MM.1S (cell line): ENCODE data around the gene SLC22A13.

Source experiments
- DNase-seq: peaks from one replicate; pipeline ENCODE4 v3.0.0-alpha.2; 2015
- H2AFZ ChIP-seq: fragments of 300-600 bp; sonication (generic); 2 replicates; pipeline ENCODE4 v1.6.0; 2016; ENCODE audit warnings: antibody characterized with exemption, low read length
- H3F3A ChIP-seq: fragments of 300-600 bp; sonication (generic); 2 replicates; pipeline ENCODE4 v1.6.1; 2016; ENCODE audit warnings: mild to moderate bottlenecking, antibody characterized with exemption, low read length, moderate library complexity, mixed read lengths; ENCODE audit not compliant: insufficient read depth
- H3K27ac ChIP-seq: fragments of 300-600 bp; sonication (generic); 2 replicates; pipeline ENCODE4 v1.5.1; 2016; ENCODE audit warnings: mild to moderate bottlenecking, low read length
- H3K27me3 ChIP-seq: fragments of 300-600 bp; sonication (generic); replicated peaks from 2 replicates; pipeline ENCODE4 v1.6.0; 2016; ENCODE audit warnings: low read length; ENCODE audit not compliant: insufficient read depth
- H3K36me3 ChIP-seq: fragments of 300-600 bp; sonication (generic); replicated peaks from 2 replicates; pipeline ENCODE4 v1.6.1; 2016; ENCODE audit warnings: mild to moderate bottlenecking, low read length, mixed read lengths; ENCODE audit not compliant: insufficient read depth
- H3K4me1 ChIP-seq: fragments of 300-600 bp; sonication (generic); 2 replicates; pipeline ENCODE4 v1.6.1; 2016; ENCODE audit warnings: low read length, mixed read lengths
- H3K4me2 ChIP-seq: fragments of 300-600 bp; sonication (generic); 2 replicates; pipeline ENCODE4 v1.6.0; 2016; ENCODE audit warnings: low read depth, low read length
- H3K4me3 ChIP-seq: fragments of 300-600 bp; sonication (generic); 2 replicates; pipeline ENCODE4 v1.5.1; 2016; ENCODE audit warnings: low read length, mixed read lengths
- H3K79me2 ChIP-seq: fragments of 300-600 bp; sonication (generic); 2 replicates; pipeline ENCODE4 v1.6.1; 2016; ENCODE audit warnings: mixed run types, low read length, mixed read lengths
- H3K9ac ChIP-seq: fragments of 300-600 bp; sonication (generic); 2 replicates; pipeline ENCODE4 v1.6.1; 2016; ENCODE audit warnings: low read length, mixed read lengths
- H3K9me2 ChIP-seq: fragments of 300-600 bp; sonication (generic); replicated peaks from 2 replicates; pipeline ENCODE4 v1.6.1; 2016; ENCODE audit warnings: mild to moderate bottlenecking, low read length, mixed read lengths; ENCODE audit not compliant: insufficient read depth
- H3K9me3 ChIP-seq: fragments of 300-600 bp; sonication (generic); replicated peaks from 2 replicates; pipeline ENCODE4 v1.6.1; 2016; ENCODE audit warnings: mild to moderate bottlenecking, low read length, mixed read lengths; ENCODE audit not compliant: insufficient read depth
- H4K20me1 ChIP-seq: fragments of 300-600 bp; sonication (generic); 2 replicates; pipeline ENCODE4 v1.6.1; 2016; ENCODE audit warnings: mild to moderate bottlenecking, low read length, moderate library complexity, mixed read lengths; ENCODE audit not compliant: insufficient read depth
- CTCF ChIP-seq: fragments of 300-600 bp; sonication (generic); IDR thresholded peaks from 2 replicates; pipeline ENCODE4 v1.5.1; 2016; ENCODE audit warnings: antibody characterized with exemption, low read length, mixed read lengths
- EZH2 ChIP-seq: fragments of 300-600 bp; sonication (generic); optimal IDR thresholded peaks from 2 replicates; pipeline ENCODE3; 2017; ENCODE audit warnings: low read depth, mild to moderate bottlenecking, antibody characterized with exemption, low read length, mixed read lengths
- EZH2phosphoT487 ChIP-seq: fragments of 300-600 bp; sonication (generic); IDR thresholded peaks from 2 replicates; pipeline ENCODE4 v1.6.1; 2018; ENCODE audit warnings: antibody characterized with exemption, low read length

The SLC22A13 gene, protein sequence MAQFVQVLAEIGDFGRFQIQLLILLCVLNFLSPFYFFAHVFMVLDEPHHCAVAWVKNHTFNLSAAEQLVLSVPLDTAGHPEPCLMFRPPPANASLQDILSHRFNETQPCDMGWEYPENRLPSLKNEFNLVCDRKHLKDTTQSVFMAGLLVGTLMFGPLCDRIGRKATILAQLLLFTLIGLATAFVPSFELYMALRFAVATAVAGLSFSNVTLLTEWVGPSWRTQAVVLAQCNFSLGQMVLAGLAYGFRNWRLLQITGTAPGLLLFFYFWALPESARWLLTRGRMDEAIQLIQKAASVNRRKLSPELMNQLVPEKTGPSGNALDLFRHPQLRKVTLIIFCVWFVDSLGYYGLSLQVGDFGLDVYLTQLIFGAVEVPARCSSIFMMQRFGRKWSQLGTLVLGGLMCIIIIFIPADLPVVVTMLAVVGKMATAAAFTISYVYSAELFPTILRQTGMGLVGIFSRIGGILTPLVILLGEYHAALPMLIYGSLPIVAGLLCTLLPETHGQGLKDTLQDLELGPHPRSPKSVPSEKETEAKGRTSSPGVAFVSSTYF

DNA sequence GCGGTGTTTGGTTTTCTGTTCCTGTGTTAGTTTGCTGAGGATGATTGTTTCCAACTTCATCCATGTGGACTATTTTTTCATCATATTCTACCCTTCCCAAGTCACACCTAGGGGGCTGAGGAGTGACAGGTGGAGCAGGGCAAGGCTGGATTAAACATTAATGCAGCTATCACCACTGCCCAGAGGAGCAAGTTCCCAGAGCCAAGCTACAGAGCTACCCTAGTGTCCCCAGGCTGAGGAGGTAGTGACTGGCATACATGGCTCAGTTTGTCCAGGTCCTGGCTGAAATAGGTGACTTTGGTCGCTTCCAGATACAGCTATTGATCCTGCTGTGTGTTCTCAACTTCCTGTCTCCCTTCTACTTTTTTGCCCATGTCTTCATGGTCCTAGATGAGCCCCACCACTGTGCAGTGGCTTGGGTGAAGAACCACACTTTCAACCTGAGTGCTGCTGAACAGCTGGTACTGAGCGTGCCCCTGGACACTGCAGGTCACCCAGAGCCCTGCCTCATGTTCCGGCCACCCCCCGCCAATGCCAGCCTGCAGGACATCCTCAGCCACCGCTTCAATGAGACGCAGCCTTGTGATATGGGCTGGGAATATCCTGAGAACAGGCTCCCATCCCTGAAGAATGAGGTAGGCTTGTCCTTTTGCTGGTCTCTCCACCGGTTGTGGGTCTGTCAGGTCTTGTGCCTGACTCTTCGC is at the start of gene SLC22A13:
SLC22A13 (plus strand) TSS at position 209 of the 704 bp plus-strand sequence; CDS start at position 258, 49 bp downstream.
- no peak within 1 kb of the TSS for H3K4me2 ChIP-seq
- H3K27me3 ChIP-seq, result no peaks in the 10 kb centered on the region
- H3F3A ChIP-seq, result no peaks in the 10 kb centered on the region
- no peak within 1 kb of the TSS for H3K4me3 ChIP-seq
- no peaks in the 10 kb centered on the region for H3K4me1 ChIP-seq
- DNase-seq, result no peak
- H2AFZ ChIP-seq, result no peak within 1 kb of the TSS
- TF ChIP-seq EZH2, result no peak
- no peak for TF ChIP-seq CTCF
- TF ChIP-seq EZH2phosphoT487, result no peak
- H3K9me2 ChIP-seq, result no peaks in the 10 kb centered on the region
- no peaks in the 10 kb centered on the region for H3K36me3 ChIP-seq
- no peaks in the 10 kb centered on the region for H3K9me3 ChIP-seq
- H3K27ac ChIP-seq, result no peak within 1 kb of the TSS
- no peak within 1 kb of the TSS for H3K9ac ChIP-seq
- H3K79me2 ChIP-seq, result no peaks in the 10 kb centered on the region
- no peaks in the 10 kb centered on the region for H4K20me1 ChIP-seq

DNA sequence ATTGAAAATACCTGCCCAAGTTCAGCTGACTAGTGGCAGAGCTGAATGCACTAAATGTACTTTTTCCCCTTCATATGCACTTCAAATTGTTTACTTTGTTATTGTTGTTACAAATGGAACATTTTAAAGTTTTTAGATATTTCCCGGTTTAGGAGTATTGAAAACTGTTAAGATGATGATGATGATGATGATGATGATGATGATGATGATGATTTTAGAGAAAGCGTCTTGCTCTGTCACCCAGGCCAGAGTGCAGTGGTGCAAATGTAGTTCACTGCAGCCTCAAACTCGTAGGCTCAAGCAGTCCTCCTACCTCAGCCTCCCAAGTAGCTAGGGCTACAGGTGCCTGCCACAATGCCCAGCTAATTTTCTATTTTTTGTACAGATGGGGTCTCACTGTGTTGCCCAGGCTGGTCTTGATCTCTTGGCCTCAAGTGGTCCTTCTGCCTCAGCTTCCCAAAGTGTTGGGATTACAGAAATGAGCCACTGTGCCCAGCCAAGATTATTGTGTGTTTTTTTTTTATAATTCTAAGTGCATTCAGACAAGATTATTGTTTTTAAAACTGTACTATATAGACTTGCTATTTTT is 45.9 kb upstream of the SLC22A13 start:
- no peaks in the 10 kb centered on the region for H3K9me2 ChIP-seq
- peaks cover 4% of the 10 kb centered on the region for H3K79me2 ChIP-seq
- no peak overlapping the region for H3K4me3 ChIP-seq
- DNase-seq, result no peak
- H4K20me1 ChIP-seq, result no peaks in the 10 kb centered on the region
- H3F3A ChIP-seq, result no peaks in the 10 kb centered on the region
- no peaks in the 10 kb centered on the region for H3K27me3 ChIP-seq
- H3K36me3 ChIP-seq, result no peaks in the 10 kb centered on the region
- no peak overlapping the region for H2AFZ ChIP-seq
- no peaks in the 10 kb centered on the region for H3K4me1 ChIP-seq
- no peak overlapping the region for H3K27ac ChIP-seq
- TF ChIP-seq EZH2phosphoT487 (no peak), CTCF (no peak), EZH2 (no peak)
- H3K4me2 ChIP-seq, result no peak overlapping the region
- no peak overlapping the region for H3K9ac ChIP-seq
- no peaks in the 10 kb centered on the region for H3K9me3 ChIP-seq

GRCh38 chr3:38221005-38221404 is 44.6 kb upstream of the SLC22A13 start:
- Histone ChIP-seq H3K27ac (no peak overlapping the region), H3K9me2 (no peaks in the 10 kb centered on the region), H3K4me1 (no peaks in the 10 kb centered on the region), H3F3A (no peaks in the 10 kb centered on the region), H3K9me3 (no peaks in the 10 kb centered on the region), H3K4me3 (no peak overlapping the region), H3K36me3 (no peaks in the 10 kb centered on the region), H4K20me1 (no peaks in the 10 kb centered on the region), H2AFZ (no peak overlapping the region), H3K9ac (no peak overlapping the region), H3K4me2 (no peak overlapping the region), H3K79me2 (peaks cover 4% of the 10 kb centered on the region), H3K27me3 (no peaks in the 10 kb centered on the region)
- no peak for DNase-seq
- TF ChIP-seq EZH2, result no peak
- TF ChIP-seq EZH2phosphoT487, result no peak
- TF ChIP-seq CTCF, result no peak
